Activated CD8-positive, alpha-beta memory T cell treated with anti-CD3 and anti-CD28 coated beads for 4 hours (primary cell): Measurements from ENCODE around the gene FKBP8.

Experiments used
- DNase-seq, 2 donors: peaks; one replicate each; pipeline ENCODE4 v3.0.0-alpha.2; 2020; ENCODE audit warnings: low read depth in 2 of 2

Gene FKBP8

DNA sequence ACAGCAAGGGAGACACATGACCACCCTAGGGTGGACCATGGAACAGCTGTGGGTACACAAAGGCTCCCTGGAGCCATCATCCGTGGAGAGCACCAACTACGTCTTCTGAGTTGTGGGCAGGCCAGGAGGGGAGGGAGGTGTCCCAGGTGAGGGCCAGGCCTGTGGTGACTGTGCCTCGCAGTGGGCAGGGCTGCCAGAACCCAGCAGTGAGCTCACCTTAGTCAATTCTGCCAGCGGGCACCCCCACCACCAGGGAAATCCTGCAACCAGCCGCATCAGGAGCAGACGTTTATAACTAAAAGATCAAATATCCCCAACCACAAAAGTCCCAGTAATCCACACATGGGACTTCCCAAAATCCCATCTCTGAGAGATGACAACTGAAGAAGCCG is 41.1 kb downstream of the FKBP8 start:
- no peak for DNase-seq

DNA sequence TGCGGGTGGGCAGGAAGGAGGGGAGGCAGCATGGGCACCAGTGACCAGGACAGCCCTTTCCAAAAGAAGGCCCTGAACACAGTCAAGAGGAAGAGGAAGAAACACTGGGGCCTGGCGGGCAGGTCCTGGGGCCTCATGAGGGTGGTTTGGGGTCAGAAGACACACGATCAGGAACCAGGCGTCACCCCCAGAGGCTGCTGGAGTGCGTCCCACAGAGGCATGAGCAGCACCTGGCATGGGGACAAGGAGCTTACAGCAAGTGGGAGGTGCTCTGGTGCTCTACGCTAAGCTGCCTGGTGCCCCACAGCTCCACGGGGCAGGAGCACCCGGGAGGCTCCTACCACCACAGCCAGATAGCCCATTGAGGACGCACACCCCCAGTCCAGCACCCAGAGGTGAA is 41.5 kb downstream of the FKBP8 start:
- DNase-seq: no peak

DNA sequence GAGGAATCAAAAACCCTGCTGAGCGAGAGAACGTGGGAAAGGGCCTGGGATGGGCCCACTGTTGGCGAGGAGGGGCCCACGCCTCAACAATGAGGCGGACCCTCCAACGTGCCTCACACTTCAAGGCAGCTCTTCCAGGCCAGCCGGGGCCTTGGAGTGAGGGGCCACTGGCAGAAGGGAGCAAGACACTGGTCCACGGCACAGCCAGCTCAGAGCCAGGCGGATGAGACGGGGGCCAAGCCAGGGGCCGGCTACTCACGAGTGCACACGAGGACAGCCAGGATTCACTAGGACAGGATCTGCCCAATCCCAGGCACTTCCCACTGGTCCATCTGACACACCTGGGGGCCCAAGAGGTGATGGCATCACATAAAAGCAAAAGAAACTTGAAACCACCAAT is 42.0 kb downstream of the FKBP8 start:
- no peak for DNase-seq

DNA sequence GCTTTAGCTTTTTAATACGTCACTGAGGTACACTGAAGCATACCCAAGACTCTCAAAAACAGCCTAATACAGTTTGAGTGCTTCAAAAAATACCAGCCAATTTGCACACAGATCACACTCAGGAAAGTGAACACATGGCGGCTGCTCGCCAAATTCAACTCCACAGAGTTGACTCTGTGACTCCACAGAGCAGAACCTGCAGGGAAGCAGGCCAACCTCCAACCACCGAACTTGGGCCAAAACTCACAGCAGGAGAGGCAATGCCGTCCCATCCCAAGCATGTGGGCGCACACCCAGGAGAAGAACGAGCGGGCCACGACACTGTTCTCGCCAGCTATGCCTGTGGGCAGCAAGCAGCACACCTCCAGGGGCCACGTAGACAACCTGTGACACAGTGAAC is 42.6 kb downstream of the FKBP8 start:
- DNase-seq: no peak

DNA sequence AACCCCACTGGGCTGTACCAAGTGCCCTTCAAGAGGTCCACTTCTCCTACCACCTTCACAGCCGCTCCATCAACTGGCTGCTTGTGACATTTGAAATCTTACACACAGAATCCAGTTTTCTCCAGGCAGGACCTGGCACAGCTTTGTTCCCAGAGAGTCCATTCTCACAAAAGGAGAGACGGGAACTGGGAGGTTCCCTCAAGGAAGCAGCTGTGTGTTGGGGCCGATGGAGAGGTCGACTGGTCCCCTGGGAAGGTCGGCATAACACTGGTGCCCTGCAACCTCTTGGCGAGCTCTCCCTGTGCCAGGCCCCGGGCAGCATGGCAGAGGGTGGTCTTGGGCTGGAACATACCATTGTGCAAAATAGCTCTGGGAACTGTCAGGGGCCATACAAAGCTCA is 43.0 kb downstream of the FKBP8 start:
- DNase-seq: no peak

DNA sequence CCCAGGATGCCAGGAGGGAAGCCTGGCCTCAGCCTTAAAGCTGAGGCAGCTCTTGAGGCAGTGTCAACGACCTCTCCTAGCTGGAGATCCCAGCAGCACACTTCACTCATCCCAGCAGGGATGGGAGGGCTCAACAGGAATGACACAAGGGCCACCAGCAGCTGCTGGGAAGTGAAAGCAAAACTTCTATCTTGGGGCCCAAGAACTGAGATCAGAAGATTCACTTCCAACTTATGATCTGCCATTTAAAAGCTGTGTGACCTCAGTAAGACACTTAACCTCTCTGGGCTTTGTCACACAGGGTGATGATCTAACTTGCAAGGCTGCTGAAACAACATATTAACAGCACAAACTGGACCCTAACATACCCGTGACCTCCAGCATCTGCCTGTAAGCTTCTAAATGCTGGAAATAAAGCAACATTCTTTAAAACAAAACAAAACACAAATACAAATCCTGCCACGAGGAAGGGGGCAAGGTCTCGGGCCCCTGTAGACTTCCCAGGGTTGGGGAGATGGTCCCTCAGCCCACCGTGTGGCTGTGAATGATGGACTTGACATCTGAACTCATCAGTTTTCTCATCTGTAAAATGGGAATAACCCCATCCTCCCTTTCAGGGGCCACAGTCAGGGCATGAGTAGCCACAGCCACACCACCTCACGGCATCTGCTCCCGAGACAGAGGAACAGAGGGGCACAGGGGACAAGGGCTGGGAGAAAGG is 44.2 kb downstream of the FKBP8 start:
- no peak for DNase-seq

DNA sequence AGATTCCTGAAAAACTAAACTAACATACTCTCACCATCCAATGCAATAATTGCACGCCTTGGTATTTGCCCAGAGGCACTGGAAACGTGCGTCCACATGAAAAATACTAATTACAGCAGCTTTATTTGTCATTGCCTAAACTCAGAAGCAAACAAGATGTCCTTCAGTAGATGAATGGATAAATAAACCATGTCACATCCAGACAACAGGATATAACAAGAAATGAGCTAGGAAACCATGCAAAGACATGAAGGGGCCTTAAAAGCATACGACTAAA is 46.5 kb downstream of the FKBP8 start:
- DNase-seq: no peak

DNA sequence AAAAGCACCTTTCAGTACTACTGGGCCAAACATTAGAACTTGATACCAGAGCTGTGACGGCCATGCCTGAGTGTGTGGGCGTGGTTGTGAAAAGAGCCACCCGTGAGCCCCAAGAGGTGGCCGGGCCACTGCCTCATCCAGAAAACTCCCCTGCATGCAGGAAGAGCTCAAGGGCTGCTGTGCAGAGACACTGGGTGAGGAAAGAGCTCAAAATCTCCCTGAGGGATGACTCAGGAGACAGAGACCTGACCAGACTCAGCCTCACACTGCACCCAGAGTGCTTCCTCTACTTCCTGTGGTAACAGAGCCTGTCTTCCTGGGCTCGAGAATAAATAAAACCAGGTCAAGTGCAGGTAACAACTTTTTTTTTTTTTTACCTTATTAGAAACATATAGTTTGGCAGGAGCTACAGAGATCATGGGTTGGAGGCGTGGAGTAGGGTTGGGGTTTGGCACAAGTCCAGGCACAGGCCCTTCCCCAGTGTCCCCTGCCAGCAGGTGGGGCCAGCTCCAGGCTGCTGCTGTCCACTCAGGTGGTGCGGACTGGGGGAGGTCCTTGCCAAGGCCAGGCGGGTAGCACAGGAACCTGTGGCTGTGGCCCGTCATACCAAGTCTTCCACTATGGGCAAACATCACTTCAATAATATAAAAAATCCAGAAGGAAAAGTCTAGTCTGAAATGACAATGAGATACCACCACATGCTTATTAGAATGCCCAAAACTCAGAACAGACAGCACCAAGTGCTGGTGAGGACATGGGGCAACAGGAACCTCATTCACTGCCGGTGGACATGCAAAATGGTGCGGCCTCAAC is 47.0 kb downstream of the FKBP8 start:
- peak; percentile 22 to 45 for DNase-seq

DNA sequence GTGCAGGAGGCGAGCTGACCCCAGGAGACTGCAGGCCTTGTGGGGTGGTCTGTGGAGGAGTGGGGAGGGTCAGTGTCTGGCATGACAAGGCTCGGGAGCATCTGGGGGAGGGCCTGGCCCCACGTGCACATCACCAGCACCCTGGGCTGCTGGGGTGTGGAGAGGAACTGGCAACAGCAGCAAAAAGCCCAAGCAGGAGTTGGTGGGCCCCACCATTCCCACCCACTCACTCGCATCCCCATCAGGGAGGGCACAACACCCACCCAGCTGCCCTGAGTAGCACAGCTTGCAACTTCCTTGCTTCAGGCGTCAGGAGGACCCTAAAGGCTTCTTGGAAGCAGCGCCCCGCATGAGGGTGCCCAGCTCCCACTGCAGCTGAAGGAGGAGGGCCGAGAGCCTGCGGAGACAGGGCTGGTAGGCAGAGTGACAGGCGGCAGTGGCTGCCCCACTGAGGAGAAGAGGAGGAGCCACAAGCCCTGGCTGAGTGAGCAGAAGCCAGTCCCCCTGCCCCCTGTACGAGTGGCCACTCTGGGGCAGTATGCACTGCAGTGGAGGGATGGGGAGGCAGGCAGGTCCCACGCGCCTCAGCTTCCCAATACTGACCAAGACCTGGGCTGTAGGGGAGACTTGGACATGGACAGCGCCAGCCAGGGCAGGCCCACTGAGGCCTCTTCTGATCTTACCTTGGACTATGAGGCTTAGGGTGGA is 48.0 kb downstream of the FKBP8 start:
- no peak for DNase-seq

DNA sequence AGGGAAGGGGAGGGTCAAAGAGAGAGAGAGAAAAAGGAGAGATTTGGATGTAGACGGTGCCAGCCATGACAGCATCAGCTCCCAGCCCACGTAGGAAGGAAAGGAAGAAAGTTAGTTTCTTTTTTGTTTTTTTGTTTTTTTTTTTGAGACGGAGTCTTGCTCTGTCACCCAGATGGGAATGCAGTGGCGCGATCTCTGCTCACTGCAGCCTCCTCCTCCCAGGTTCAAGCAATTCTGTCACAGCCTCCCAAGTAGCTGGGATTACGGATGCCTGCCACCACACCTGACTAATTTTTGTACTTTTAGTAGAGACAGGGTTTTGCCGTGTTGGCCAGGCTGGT is 49.1 kb downstream of the FKBP8 start:
- no peak for DNase-seq

DNA sequence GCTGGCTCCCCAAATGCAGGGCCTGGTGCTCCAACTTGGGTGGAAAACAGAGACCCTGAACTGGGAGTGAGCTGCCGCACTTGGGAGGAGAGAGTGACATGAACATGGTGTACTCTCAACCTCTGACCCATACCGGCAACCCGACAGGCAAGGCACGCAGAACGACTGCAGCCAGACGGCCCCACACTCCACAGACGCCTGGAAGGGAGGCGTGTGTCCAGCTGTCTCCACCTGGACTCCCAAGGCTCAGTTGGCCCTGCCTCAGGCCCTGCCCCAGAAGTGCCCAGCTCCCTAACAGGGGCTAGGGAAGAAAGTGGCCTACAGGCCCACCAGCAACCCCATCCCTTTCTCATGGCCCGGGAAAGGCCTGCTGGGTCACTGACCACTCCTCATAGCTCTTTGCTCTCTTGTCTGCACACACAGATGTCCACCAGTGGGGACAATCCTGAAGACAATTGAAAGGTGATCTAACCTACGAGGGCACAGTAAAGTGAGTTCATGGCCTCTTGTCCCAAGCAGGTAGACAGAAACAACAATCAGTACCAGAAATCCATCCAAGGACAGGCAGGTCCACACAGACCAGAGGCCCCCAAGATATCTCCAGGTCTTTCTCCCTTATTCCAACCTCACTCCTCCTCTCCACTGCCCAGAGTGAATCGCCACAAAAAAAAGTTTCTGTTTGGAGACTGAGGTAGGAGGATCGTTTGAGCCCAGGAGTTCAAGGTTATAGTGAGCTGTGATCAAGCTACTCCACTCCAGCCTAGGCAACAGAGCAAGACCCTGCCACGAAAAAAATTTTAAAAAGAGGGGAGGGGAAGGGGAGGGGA is 49.7 kb downstream of the FKBP8 start:
- DNase-seq: no peak

DNA sequence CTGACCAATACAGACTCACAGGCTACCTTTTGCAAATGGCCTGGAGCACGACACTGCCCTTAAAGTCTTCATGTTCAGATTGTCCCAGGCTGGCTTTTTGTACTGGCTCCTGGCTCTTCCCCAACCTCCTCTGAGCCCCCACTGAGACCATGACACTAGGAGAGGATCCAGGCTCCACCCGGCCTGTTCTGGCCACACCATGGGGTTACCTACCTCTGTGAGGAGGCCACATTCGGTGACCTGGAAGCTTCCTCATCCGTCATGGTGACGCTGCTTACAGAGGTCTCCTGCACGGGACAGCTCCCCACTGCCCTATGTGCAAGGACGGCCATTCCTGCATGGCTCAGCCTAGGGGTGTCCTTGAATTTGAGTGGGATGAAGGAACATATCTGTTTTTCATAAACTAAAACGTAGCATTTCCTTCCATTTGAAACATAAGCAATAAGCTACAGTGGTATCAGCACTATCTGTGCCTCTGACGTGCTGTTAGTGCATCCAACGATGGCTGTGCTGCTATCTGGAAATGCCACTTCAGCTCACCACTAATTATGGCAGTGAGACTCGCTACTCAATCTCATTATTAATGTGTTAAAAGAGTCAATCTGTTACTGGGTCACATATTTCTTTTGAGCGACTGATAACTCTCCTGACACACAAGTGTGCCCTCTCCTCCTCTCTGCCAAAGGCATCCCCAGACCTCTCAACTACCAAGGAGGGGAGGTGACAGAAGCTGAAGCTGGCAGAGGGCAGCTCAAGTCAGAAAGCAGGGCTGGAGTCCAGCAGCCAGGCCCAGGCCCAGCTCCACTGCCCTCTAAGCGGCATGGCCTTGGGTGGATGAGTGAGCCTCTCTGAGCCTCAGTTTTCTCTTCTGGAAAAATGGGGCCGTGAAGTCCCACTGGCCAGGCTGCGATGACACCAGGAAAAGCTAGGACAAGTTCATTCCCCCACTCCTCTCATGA is 51.1 kb downstream of the FKBP8 start:
- no peak for DNase-seq

DNA sequence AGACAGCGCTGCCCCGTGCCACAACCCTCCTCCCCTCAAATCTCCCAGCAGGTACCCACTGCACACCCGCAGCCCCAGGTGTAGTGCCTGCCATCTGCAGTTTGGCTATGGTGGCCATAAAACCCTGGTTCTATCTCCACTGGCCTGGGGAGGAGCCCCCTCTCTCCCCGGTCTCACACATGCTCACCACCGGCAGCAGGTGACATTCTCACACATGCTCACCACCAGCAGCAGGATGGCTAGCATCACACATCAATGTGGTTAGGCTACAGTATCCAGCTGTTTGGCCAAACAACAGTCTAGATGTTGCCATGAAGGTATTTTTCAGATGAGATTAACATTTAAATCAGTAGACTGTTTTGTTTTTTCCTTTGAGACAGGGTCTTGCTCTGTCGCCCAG is 52.6 kb downstream of the FKBP8 start:
- no peak for DNase-seq

DNA sequence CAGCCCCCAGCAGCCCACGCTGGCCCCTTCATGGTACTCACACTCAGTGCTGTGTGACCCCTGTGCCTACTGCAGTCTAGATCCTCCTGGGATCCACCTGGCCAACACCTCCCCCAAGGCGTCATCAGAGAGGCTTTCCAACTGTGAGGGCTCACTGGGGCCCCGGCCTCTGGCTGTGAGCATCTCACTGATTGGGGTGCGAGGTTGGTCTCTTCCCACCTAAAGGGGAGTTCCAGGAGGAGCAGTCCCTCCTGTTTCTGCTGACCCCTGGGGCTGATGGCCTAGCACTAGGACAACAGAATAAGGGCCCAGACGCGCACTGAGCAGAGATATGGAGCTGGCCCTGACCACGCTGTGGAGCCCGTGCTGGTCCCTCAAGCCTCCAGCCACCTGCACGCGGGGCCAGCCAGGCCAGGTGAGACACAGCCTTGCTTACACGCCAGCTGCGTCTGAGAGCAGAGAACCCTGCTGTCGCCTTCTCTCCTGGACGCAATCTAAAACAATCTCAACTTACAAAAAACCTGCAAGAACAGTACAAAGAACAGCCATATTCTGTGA is 53.7 kb downstream of the FKBP8 start:
- no peak for DNase-seq

DNA sequence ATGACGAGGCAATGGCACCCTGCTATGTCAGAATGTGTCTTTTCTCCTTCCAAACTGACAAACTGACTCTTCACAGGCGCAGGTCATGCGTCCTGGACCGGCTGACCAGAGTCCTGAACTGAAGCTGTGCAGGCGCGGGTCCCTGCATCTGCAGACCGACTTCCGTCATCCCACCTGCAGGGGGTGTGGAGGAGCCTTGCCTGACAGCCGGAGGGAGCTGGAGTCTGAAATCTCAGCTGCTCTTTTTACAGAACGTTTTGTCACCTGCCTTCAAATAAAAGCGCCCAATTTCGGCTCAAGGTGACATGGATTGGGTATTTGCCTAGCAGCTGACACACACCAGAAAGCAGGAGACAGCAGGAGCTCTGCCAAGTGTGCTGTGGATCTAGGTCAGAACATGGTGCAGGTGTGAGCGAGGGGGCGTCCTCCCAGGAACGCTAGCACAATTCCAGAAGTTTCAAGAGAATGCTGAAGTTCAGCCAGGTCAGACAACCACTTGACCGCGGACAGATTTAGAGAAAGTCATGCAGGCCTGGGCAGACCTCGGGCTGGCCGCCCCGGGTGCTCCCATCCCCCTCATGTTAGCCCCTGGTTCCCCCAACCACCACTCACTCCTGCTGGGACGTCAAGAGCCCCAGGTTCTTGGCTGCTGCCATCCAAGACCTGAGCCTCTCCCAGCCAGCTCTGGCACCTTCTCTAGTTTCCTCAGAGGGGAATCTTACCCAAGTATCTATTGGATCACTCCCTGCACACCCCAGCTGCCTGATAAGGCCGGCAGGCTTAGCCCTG is 54.3 kb downstream of the FKBP8 start:
- DNase-seq: no peak

DNA sequence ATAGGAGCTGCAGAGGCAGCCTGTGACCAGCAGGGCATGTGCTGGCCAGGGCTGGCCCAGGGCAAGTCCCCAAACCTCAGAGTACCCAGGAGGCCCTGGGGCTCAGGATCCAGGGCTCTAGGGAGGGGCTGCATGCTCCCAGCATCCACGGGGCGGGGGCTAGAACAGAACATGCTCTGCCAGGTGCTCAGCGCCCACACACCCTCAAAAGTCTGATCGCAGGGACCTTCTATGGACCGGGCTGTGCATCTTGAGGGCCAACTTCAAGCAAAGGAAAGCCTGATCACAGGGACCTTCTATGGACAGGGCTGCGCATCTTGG is 55.0 kb downstream of the FKBP8 start:
- DNase-seq: no peak

DNA sequence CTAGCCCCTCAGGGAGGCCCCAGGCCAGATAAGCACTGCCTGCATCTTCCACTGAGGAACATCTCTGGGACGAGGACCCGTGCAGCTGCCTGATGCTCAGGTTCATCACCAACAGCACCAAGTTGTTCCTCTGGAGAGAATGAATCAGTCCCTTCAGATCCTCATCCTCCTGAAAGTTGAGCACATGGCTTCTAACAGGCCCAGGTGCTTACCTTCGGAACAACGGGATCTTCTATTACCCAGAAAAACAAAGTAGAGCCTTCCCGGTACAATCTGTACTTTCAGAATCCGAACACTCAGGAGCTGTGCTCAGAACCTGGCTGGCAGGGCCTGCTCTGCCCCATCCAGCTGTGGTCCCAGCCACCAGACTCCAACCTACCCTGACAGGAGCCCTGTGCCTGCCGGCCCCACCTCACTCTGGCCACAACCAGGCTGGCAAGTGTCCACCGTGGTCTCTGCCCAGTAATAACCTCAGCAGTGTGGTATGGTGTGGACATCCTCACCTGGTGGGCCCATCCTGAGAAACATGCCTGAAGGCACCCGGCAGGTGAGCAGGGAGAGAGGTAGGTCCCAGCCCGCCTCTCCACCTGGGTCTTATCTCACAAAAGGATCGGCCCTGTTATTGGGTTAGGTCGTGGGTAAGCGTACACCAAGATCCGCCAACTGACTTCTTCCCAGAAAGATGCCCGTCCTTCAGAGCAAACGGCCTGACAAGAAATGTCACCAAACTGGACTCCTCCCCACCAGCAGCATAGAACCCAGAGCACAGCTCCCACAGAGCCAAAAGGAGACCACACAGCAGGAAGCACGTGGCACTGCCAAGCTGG is 55.6 kb downstream of the FKBP8 start:
- DNase-seq: no peak

DNA sequence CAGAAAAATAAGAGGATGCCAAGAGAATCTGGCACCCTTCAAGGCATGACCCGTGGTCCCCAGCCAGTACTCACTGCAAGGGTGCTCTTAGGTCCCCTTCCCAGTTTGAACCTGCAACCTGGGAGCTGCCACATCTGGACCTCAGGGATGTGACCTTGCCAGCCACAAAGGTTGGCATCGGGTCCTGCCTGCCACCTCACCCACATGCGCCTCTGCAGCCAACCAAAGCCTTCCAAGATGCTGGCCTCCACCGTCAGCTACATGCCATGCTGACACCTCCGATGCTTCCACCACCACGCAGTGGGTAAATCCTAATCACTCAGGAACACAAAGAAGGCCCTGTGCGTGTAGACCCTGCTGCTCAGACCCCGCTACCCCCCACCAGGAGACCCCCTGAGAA is 56.6 kb downstream of the FKBP8 start:
- DNase-seq: no peak

DNA sequence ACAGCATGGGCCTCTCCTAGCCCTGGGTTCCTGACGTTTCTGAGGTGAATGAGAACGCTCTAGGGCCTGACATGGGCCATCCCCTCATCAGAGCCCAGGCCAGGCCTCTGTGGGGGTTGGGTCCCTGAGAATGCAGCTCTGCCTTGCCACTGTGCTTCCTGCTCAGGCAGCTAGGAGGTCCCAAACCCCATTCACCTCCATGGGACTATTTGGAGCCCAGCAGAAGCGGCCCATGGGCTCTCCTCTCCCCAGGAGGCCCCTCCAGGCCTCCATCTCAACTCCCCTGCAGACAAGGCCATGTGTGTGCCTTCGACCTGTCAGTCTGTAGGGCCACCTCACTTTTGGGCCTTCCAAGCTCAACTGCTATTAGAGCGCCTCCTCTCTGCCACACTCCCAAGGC is 58.4 kb downstream of the FKBP8 start:
- no peak for DNase-seq
